Measurements from ENCODE around the gene THG1L.

THG1L gene

GRCh38 chr5:157761690-157762621 lies 30.7 kb downstream of the THG1L start:
- peak; percentile 53 to 75 (median 61) for DNase-seq

DNA sequence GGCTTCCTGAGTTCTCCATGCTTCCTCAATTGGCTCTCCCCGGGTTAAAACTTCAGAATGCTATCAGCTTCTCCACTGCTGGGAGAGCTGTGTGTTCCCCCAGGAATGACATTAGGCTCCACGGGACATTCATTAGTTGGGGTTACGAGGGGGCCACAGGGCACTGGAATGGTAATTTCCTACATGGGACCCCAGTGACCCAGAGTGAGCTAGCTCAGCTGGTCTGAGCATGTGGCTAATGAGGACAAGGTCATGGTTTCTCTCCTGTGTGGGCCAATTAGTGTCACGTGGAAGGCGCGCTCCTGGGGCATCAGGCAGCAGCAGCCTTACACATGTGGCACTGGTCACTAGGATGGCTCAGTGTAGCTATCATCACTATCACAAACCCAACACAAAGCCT lies 33.3 kb downstream of the THG1L start:
- DNase-seq: no peak

GRCh38 chr5:157766442-157766841 lies 35.2 kb downstream of the THG1L start:
- no peak for DNase-seq

DNA sequence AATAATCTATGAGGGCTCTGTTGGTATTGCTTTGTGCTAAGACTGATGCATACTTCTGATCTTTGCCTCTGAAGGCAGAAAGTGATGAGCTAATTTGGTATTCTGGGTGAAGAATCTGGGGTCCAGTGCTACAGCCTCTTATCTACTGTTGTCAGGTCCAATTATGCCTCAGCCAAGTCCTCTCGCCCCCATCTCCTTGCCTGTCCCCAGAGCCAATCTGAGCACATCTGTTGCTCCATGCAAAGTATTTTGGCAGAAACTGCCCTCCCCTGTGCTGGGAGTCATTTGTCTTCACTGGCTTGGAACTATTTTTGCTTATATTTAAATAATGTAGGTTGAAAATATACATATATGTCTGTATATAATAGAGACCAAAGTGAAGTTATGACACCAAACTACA lies 35.7 kb downstream of the THG1L start:
- DNase-seq: no peak

- DNase-seq: no peak
Measured at GRCh38 chr5:157767689-157768088, 36.5 kb downstream of the THG1L start.

DNA sequence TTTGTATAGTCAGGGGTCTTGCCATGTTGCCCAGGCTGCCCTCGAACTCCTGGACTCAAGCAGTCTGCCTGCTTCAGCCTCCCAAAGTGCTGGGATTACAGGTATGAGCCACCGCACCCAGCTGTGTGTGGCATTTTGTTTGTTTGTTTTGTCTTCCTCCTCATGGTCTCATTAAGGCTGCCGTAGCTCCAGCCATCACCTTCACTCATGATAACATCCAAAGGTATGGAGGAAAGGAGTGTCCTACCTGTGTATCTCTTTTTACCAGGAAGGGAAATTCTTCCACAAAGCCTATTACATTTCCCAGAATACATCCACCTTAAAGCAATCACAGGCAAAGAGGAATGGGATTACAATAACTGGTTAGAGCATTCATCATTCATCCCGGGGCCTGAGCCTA lies 39.4 kb downstream of the THG1L start:
- no peak for DNase-seq

GRCh38 chr5:157772127-157772526 lies 40.9 kb downstream of the THG1L start:
- DNase-seq: no peak

DNA sequence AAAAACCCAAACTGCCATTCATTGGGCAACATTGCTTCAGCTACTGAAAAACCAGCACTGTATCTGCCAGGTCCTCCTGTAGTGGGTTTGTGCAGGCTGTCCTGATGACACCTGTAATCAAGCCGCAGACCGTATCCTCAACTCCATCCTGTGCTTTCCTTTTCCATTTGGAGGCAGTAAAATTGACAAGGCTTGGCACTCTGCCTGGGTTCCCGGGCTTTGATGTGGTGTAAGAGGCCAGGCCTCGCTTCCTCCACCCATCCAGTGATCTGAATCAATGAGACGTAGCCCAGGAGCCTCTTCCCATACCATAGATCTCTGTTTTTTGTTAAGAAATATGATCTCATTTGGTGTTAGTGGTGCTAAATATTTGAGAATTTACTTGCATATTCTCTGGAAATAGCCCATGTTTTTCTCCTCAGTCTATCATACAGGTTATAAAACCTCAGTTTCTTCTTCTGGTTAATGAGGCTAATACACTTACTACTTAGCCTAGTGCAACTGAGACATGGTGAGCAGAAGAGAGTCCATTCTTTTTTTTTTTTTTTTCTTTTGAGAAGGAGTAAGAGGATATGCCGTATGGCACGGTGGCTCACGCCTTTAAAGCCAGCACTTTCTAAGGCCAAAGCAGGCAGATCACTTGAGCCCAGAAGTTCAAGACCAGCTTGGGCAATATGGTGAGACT lies 47.0 kb downstream of the THG1L start:
- no peak for DNase-seq

DNA sequence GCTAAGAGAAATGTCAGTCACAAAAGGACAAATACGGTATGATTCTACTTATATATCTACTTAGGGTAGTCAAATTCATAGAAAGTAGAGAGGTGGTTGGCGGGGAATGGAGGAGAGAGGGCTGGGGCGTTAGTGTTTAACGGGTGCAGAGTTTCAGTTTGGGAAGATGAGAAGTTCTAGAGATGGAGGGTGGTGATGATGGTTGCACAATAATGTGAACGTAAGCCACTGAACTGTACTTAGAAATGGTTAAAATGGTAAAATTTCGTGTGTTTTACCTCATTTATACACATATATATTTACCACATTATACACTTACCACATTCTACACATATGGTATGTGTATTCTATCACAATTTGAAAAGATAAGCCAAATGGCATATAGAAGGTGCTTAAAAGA lies 48.0 kb downstream of the THG1L start:
- no peak for DNase-seq

DNA sequence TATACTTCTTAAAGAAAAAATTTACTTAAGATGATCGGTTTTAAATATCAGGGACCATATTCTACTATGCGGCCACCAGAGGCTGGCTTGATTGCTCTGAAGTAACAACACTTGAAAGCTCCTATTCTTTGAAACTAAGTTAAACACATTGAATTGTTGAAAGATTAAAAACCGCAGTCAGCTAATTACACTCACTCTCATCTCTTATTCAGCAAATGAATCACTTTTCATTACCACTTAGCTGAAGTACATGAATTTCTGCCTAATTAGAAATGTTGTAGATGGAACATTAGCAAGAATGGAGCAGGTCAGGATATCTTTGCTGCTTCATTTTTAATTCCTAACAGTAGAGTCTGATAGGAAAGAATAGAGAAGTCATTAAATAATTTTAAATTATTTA lies 54.6 kb downstream of the THG1L start:
- DNase-seq: no peak

Data from suppressor macrophage (primary cell).